ENCODE results near the gene RIOK1.
"Not testable (repeated sequence)": the region's sequence is repeated elsewhere in the genome, so short reads cannot be mapped to it uniquely, and the experiment has no call there.

RIOK1 gene

GRCh38 chr6:7449018-7449417, 59.4 kb downstream of the RIOK1 start:
- H3K27ac ChIP-seq, result no peak overlapping the region
- TF ChIP-seq CTCF (IDR thresholded peaks at IDR 0.05) (no peak), ZFX (IDR thresholded peaks at IDR 0.05; ENCODE audit: borderline replicate concordance) (no peak)

- TF ChIP-seq ZFX (IDR thresholded peaks at IDR 0.05; ENCODE audit: borderline replicate concordance) (no peak), CTCF (IDR thresholded peaks at IDR 0.05) (no peak)
- no peak overlapping the region for H3K27ac ChIP-seq
Observed at GRCh38 chr6:7451326-7451725, 61.7 kb downstream of the RIOK1 start.

GRCh38 chr6:7452898-7453297, 63.3 kb downstream of the RIOK1 start:
- TF ChIP-seq CTCF (IDR thresholded peaks at IDR 0.05) (no peak), ZFX (IDR thresholded peaks at IDR 0.05; ENCODE audit: borderline replicate concordance) (no peak)
- H3K27ac ChIP-seq, result no peak overlapping the region

GRCh38 chr6:7454696-7455358, 65.2 kb downstream of the RIOK1 start:
- TF ChIP-seq ZFX (IDR thresholded peaks at IDR 0.05; ENCODE audit: borderline replicate concordance), result no peak
- no peak for TF ChIP-seq CTCF (IDR thresholded peaks at IDR 0.05)
- no peak overlapping the region for H3K27ac ChIP-seq

GRCh38 chr6:7456302-7456701, 66.7 kb downstream of the RIOK1 start:
- not testable (repeated sequence) for H3K27ac ChIP-seq

GRCh38 chr6:7461416-7461815, 71.8 kb downstream of the RIOK1 start:
- no peak for TF ChIP-seq ZFX (IDR thresholded peaks at IDR 0.05; ENCODE audit: borderline replicate concordance)
- no peak for TF ChIP-seq CTCF (IDR thresholded peaks at IDR 0.05)

GRCh38 chr6:7463785-7464184, 74.2 kb downstream of the RIOK1 start:
- TF ChIP-seq ZFX (IDR thresholded peaks at IDR 0.05; ENCODE audit: borderline replicate concordance) (no peak), CTCF (IDR thresholded peaks at IDR 0.05) (no peak)

More at GRCh38 chr6:7461416-7461815, 71.8 kb downstream of the RIOK1 start:
- no peak overlapping the region for H3K27ac ChIP-seq

More at GRCh38 chr6:7463785-7464184, 74.2 kb downstream of the RIOK1 start:
- no peak overlapping the region for H3K27ac ChIP-seq
